Mucosa of rectum (tissue), 2 donors: ENCODE data around the gene SLC8A1.

ENCODE experiments used
- H3K27ac ChIP-seq, 2 donors: one replicate each; pipeline ENCODE4 v1.7.0; 2013; ENCODE audit warnings: inconsistent platforms in 2 of 2, low read depth in 2 of 2, low read length in 2 of 2
- H3K27me3 ChIP-seq, 2 donors: one replicate each; pipeline ENCODE4 v1.7.0; 2013; ENCODE audit warnings: low read length in 2 of 2; ENCODE audit not compliant: control insufficient read depth in 2 of 2, insufficient read depth in 2 of 2
- H3K36me3 ChIP-seq, 2 donors: one replicate each; pipeline ENCODE4 v1.7.0; 2013; ENCODE audit warnings: low read length in 2 of 2; ENCODE audit not compliant: control insufficient read depth in 2 of 2, insufficient read depth in 2 of 2
- H3K4me1 ChIP-seq, 2 donors: one replicate each; pipeline ENCODE4 v1.7.0; 2013; ENCODE audit warnings: low read length in 2 of 2, mild to moderate bottlenecking in 1 of 2; ENCODE audit not compliant: control insufficient read depth in 2 of 2, insufficient read depth in 2 of 2
- H3K4me3 ChIP-seq, 2 donors: one replicate each; pipeline ENCODE4 v1.7.0; 2013; ENCODE audit warnings: low read length in 2 of 2
- H3K9ac ChIP-seq, 2 donors: one replicate each; pipeline ENCODE4 v1.7.0; 2013; ENCODE audit warnings: low read length in 2 of 2, low read depth in 1 of 2, mild to moderate bottlenecking in 1 of 2
- H3K9me3 ChIP-seq, 2 donors: one replicate each; pipeline ENCODE4 v1.7.0; 2013; ENCODE audit warnings: low read length in 2 of 2; ENCODE audit not compliant: control insufficient read depth in 2 of 2
- donor health status: healthy.
- donor health status: Normal muscosa, but diverticular disease.

Gene SLC8A1

GRCh38 chr2:40458271-40458794 is 6.4 kb upstream of the SLC8A1 start:
- Histone ChIP-seq H3K4me1 (no peaks in the 10 kb centered on the region), H3K36me3 (no peaks in the 10 kb centered on the region), H3K9ac (no peak overlapping the region), H3K27ac (no peak overlapping the region), H3K9me3 (no peaks in the 10 kb centered on the region), H3K27me3 (no peaks in the 10 kb centered on the region), H3K4me3 (no peak overlapping the region)

- no peaks in the 10 kb centered on the region for H3K9me3 ChIP-seq
- H3K9ac ChIP-seq: no peak overlapping the region
- H3K4me1 ChIP-seq: no peaks in the 10 kb centered on the region
- H3K27ac ChIP-seq: no peak overlapping the region
- H3K36me3 ChIP-seq: no peaks in the 10 kb centered on the region
- H3K4me3 ChIP-seq: no peak overlapping the region
- no peaks in the 10 kb centered on the region for H3K27me3 ChIP-seq
These were observed 5.9 kb upstream of the SLC8A1 start for GRCh38 chr2:40457837-40458236.

- no peaks in the 10 kb centered on the region for H3K9me3 ChIP-seq
- H3K4me3 ChIP-seq: no peak overlapping the region
- no peak overlapping the region for H3K27ac ChIP-seq
- no peak overlapping the region for H3K9ac ChIP-seq
- H3K36me3 ChIP-seq: no peaks in the 10 kb centered on the region
- H3K27me3 ChIP-seq: no peaks in the 10 kb centered on the region
- H3K4me1 ChIP-seq: no peaks in the 10 kb centered on the region
These were observed 5.5 kb upstream of the SLC8A1 start for GRCh38 chr2:40457366-40457765.

GRCh38 chr2:40456926-40457325 is 5.0 kb upstream of the SLC8A1 start:
- H3K36me3 ChIP-seq: no peaks in the 10 kb centered on the region
- H3K4me1 ChIP-seq: no peaks in the 10 kb centered on the region
- H3K4me3 ChIP-seq: no peak overlapping the region
- no peak overlapping the region for H3K9ac ChIP-seq
- no peaks in the 10 kb centered on the region for H3K27me3 ChIP-seq
- H3K27ac ChIP-seq: no peak overlapping the region
- H3K9me3 ChIP-seq: no peaks in the 10 kb centered on the region

GRCh38 chr2:40455661-40456060 is 3.8 kb upstream of the SLC8A1 start:
- Histone ChIP-seq H3K27ac (no peak overlapping the region), H3K4me1 (no peaks in the 10 kb centered on the region), H3K4me3 (no peak overlapping the region)

GRCh38 chr2:40454321-40454720 is 2.4 kb upstream of the SLC8A1 start:
- Histone ChIP-seq H3K36me3 (no peaks in the 10 kb centered on the region), H3K27me3 (no peaks in the 10 kb centered on the region), H3K9me3 (no peaks in the 10 kb centered on the region), H3K9ac (no peak overlapping the region), H3K4me3 (no peak overlapping the region), H3K4me1 (no peaks in the 10 kb centered on the region), H3K27ac (peak overlapping the region; percentile 6 to 26)

More at GRCh38 chr2:40455661-40456060, 3.8 kb upstream of the SLC8A1 start:
- Histone ChIP-seq H3K27me3 (no peaks in the 10 kb centered on the region), H3K9me3 (no peaks in the 10 kb centered on the region), H3K9ac (no peak overlapping the region), H3K36me3 (no peaks in the 10 kb centered on the region)

- Histone ChIP-seq H3K9ac (no peak overlapping the region), H3K27ac (no peak overlapping the region), H3K4me3 (no peak overlapping the region)
These were observed 896 bp upstream of the SLC8A1 start for GRCh38 chr2:40452786-40453185.

GRCh38 chr2:40450796-40451430 is 977 bp downstream of the SLC8A1 start:
- Histone ChIP-seq H3K27me3 (no peaks in the 10 kb centered on the region), H3K27ac (peak overlapping the region; percentile 52 to 68), H3K4me3 (peak overlapping the region; percentile 69 to 73), H3K4me1 (no peaks in the 10 kb centered on the region), H3K9ac (peak overlapping the region; percentile 47 to 57), H3K36me3 (no peaks in the 10 kb centered on the region), H3K9me3 (no peaks in the 10 kb centered on the region)

More at GRCh38 chr2:40452786-40453185, 896 bp upstream of the SLC8A1 start:
- Histone ChIP-seq H3K27me3 (no peaks in the 10 kb centered on the region), H3K9me3 (no peaks in the 10 kb centered on the region), H3K4me1 (no peaks in the 10 kb centered on the region), H3K36me3 (no peaks in the 10 kb centered on the region)

GRCh38 chr2:40450066-40450795 is 1.7 kb downstream of the SLC8A1 start:
- peak overlapping the region; percentile 69 to 73 for H3K4me3 ChIP-seq
- no peaks in the 10 kb centered on the region for H3K36me3 ChIP-seq
- peak overlapping the region; percentile 10 to 35 for H3K27ac ChIP-seq
- no peaks in the 10 kb centered on the region for H3K9me3 ChIP-seq
- H3K9ac ChIP-seq: no peak overlapping the region
- no peaks in the 10 kb centered on the region for H3K4me1 ChIP-seq
- no peaks in the 10 kb centered on the region for H3K27me3 ChIP-seq

GRCh38 chr2:40448476-40449079 is 3.3 kb downstream of the SLC8A1 start:
- H3K4me1 ChIP-seq: no peaks in the 10 kb centered on the region
- no peaks in the 10 kb centered on the region for H3K36me3 ChIP-seq
- no peak overlapping the region for H3K9ac ChIP-seq
- no peaks in the 10 kb centered on the region for H3K27me3 ChIP-seq
- H3K27ac ChIP-seq: no peak overlapping the region
- no peak overlapping the region for H3K4me3 ChIP-seq
- no peaks in the 10 kb centered on the region for H3K9me3 ChIP-seq
